ENCODE results near the gene TRIP10.
"Not testable (repeated sequence)": the region's sequence is repeated elsewhere in the genome, so short reads cannot be mapped to it uniquely, and the experiment has no call there.

Gene TRIP10

DNA sequence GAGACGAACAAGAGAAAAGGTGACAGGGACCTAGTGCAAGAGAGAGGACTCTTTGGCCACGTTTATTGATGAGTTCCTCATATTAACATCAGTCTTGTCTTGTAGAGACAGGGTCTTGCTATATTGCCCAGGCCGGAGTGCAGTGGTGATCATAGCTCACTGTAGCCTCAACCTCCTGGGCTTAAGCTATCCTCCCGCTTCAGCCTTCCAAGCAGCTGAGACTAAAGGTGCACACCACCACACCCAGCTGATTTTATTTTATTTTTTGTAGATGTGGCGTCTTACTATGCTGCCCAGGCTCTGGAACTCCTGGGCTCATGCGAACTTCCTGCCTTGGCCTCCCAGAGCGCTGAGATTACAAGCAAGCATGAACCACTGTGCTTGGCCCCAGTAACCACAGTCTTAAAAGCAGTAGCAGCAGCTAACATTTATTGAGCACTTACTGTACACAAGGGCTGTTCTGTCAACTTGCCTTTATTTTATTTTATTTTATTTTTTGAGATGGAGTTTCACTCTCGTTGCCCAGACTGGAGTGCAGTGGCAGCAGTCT is 28.8 kb downstream of the TRIP10 start:
- DNase-seq (ENCODE audit: low spot score) = no peak

DNA sequence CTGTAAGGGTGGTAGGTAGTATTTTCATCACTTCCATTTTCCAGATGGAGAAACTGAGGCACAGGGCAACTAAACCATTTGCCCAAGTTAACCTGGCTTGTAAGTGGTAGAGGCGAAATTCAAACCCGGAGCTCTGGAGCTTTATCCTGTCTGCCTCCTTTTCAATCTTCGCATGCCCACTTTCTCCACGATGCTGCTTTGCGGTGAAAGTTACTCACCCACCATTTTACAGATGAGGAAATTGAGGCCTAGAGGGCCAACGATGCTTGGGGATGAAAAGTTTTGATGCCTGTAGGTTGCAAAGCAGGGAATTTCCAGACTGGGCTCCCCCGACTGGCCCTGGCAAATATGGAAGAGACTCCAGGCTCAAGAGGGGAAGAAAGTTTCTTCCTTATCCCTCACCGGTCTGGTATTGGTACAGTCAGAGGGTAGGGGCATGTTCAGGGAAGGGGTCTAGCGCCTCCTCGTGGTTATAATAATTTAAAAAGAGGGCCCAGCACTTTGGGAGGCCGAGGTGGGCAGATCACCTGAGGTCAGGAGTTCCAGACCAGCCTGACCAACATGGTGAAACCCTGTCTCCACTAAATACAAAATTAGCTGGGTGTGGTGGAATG is 29.6 kb downstream of the TRIP10 start:
- DNase-seq (ENCODE audit: low spot score) = no peak

DNA sequence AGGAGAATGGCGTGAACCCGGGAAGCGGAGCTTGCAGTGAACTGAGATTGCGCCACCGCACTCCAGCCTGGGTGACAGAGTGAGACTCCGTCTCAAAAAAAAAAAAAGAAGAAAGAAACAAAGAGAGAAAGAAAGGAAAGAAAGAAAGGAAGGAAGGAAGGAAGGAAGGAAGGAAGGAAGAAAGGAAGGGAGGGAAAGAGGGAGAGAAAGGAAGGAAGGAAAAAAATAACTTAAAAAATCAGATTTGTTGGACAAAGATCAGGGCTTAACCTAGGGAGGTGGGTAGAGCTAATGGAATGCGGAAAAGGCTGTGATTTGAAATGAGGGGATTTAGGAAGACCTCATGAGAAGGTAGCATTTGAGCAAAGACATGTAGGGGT is 32.2 kb downstream of the TRIP10 start:
- DNase-seq (ENCODE audit: low spot score) = not testable (repeated sequence)

DNA sequence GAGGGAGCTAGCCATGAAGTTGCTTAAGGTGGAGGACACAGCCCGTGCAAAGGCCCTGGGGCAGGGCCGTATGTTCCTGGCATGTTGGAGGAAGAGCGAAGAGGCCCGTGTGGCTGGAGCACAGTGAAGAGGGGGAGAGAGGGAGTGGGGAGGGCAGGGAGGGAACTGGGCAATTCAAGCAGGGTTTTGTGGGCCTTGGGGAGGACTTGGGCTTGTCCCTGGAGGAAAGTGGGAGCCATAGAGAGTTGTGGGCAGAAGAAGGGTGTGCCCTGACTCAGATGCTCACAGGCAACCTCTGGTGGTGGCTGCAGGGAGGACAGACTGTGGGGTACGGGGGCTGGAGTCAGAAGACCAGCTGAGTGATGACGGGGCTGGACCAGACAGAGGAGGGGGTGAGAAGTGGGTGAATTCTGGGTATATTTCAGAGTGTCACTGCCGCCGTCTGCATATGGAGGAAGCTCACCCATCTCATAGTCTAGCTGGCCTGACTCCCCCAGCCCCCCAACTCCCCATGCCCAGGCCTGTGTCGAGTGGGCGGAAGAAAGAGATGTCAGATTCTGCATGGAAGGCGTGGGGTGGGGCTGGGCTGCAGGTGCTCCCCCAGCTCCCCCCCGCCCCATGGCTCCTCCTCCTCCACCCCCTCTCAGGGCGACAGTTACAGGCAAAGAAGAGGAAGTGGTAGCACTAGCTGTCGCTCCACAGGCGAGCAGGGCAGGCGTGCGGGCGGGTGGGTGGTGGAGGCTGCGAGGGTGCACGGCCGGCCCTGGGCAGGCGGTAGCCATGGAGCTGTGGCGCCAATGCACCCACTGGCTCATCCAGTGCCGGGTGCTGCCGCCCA is 32.8 kb downstream of the TRIP10 start, which contains the start of gene VAV1:
TSS of gene VAV1 (plus strand) at position 681 of the 838 bp plus-strand sequence. CDS start at position 781, 100 bp downstream.
- DNase-seq (ENCODE audit: low spot score) = no peak

DNA sequence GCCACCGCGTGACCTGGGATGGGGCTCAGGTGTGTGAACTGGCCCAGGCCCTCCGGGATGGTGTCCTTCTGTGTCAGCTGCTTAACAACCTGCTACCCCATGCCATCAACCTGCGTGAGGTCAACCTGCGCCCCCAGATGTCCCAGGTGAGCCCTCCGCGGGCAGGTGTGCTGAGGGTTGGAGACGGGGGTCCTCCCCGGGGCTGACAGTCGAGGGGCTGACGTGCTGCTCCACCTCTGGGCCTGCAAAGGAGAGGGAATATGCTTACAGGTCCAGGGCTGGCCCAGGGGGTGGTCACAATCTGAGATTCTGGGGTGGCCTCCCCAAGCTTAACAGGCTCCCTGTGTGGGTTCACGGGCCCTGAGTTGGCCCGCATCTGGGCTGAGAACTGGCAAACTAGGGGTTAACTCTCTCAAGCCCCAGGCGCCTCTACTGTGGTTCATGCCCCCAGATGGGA is 33.4 kb downstream of the TRIP10 start:
- no peak for DNase-seq (ENCODE audit: low spot score)

DNA sequence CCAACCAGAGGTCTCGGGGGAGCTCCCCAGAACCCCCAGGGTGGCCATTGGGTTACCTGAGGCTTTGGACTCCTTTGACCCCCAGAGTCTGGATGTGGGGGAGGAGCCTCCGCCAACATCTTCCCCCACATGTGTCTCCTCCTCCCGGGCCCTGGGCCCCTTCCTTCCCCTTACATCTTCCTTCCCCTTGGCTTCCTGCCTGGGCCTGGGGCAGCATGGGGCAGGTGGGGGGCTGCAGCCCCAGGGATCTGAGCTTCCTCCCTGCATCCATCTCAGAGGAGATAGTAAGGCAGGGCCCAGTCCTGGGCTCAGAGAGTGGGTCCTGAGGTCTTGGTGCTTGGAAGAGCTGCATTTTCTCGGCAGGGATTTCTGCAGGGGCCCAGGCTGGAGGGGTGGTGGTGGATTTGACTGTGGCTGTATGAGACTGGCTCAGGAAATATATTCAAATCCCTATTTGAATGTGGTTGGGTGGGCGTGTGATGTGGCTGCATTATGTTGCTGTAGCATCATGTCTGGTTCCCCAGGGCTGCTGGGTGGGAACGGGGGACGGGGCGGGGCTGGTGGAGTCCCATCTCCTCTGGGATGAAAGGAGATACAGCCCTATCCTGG is 33.9 kb downstream of the TRIP10 start:
- no peak for DNase-seq (ENCODE audit: low spot score)

DNA sequence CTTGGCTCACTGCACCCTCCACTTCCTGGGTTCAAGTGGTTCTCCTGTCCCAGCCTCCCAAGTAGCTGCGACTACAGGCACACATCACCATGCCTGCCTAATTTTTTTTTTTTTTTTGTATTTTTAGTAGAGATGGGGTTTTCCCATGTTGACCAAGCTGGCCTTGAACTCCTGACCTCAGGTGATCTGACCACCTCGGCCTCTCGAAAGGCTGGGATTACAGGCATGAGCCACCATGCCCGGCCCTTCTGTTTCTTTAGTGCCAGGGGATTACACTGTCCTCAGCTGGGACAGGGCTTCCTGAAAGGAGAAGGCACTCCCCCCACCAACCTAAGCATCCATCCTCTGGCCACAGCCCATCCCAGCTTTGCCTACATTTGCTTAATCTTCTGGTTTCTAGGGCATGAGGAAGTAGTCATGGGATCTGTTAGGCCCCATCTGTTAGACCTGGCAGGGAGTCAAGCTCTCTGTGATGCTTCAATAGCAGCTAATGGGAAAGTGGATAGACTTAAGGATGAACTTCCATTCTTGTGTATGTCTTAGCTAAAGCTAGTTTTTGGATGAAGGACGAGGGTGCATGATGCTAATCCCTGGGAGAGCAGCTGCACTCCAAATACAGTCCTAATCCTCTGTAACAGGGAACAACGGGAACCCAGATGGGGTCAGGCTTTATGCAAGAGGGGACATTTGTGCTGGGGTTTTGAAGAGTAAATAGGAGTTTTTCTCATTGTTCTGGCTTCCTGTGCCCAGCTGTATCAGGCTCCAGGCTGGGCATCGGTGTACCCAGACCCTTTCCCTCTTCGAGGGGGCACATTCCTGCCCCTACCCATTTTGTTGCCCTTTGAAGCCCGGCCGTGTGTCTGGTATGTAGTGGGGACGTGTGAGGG is 35.6 kb downstream of the TRIP10 start:
- no peak for DNase-seq (ENCODE audit: low spot score)

DNA sequence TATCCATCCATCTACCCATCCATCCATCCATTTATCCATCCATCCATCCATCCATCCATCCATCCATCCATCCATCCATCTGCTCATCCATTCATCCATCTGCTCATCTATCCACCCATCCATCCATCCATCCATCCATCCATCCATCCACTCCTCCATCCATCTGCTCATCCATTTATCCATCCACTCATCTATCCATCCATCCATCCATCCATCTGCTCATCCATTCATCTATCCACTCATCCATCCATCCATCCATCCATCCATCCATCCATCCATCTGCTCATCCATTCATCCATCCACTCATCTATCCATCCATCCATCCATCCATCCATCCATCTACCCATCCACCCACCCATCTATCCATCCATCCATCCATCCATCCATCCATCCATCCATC is 36.6 kb downstream of the TRIP10 start:
- not testable (repeated sequence) for DNase-seq (ENCODE audit: low spot score)

DNA sequence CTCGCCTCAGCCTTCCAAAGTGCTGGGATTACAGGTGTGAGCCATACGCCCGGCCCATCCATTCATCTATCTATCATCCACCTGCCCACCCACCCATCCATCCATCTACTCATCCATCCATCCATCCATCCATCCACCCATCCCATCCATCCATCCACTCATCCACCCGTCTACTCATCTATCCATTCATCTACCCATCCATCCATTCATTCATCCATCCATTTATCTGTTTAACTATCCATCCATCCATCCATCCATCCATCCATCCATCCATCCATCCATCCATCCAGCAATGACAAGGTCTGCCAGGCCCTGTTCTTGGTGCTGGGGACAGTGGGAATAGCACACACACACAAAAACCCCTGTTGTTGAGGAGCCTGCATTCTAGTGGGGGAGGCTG is 37.5 kb downstream of the TRIP10 start:
- DNase-seq (ENCODE audit: low spot score) = no peak

DNA sequence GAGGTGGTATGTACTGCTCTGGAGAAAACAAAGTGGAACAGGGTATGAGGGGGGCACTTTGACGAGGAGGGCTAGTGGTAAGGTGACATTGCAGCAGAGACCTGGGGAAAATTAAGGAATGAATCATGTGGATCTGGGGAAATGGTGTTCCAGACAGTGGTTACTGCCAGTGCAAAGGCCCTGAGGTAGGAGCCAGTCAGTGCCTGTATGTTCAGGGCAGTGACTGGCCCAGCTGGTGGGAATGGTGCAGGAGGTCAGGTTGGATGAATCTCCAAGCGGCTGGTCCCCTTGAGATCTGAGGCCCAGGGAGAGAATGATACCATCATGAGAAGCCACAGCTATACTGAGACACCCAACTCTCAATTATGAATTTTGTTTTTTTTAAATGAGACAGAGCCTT is 38.0 kb downstream of the TRIP10 start:
- DNase-seq (ENCODE audit: low spot score) = no peak

DNA sequence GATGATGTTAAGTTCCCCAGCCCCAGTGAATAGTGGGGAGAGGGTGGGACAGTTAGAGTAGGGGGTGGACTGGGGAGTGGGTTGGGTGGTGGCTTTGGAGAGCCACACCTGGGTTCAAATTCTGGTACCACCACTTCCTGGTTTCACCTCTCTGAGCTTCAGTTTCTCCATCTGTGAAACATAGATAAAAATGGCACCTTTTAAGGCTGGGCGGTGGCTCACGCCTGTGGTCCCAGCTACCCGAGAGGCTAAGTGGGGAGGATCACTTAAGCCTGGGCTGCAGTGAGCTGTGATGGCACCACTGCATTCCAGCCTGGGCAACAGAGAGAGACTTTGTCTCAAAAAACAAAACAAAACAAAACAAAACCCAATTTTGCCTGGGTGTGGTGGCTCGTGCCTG is 38.9 kb downstream of the TRIP10 start:
- DNase-seq (ENCODE audit: low spot score) = no peak

DNA sequence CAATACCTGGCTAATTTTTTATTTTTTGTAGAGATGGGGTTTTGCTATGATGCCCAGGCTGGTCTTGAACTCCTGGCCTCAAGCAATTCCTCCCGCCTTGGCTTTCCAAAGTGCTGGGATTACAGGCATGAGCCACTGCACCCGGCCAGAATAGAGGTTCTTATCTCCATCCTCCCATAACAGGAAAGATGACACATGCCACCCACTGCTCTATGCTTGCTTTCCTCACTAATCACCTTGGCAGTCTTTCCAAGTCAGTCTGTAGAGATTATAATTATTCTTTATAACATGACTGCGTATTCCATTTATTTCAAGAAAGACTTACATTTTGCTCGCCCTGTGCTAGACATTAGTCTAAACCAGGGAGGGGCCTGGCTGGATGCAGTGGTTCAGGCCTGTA is 39.7 kb downstream of the TRIP10 start:
- DNase-seq (ENCODE audit: low spot score) = no peak

DNA sequence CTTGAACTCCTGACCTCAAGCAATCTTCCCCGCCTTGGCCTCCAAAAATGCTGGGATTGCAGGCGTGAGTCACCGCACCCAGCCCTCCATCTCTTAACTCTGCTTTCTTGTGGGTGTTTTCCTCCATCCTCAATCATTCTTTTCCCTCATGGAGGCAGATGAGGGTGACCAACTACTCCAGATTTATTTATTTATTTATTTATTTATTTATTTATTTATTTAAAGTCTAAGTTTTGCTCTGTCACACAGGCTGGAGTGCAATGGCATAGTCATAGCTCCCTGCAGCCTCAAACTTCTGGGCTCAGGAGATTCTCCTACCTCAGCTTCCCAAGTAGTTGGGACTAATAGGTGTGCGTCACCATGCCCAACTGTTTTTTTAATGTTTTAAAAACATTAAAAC is 47.9 kb downstream of the TRIP10 start:
- DNase-seq (ENCODE audit: low spot score) = no peak

DNA sequence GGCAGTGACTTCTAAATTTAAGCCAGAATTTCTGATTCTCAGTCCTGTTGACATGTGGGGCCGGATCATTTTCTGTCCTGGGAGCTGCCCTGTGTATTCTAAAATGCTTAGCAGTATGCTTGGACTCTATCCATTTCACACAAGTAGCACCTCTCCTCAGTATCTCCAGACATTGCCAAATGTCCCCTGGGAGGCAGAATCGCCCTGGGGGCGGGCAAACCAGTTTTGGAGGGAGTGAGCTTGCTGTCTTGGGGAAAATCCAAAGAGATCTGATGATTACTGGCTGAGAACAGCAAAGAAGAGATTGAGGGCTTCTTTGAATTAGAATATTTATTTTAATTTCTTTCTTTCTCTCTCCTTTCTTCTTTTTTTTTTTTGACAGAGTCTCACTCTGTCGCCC is 49.4 kb downstream of the TRIP10 start:
- DNase-seq (ENCODE audit: low spot score) = no peak

DNA sequence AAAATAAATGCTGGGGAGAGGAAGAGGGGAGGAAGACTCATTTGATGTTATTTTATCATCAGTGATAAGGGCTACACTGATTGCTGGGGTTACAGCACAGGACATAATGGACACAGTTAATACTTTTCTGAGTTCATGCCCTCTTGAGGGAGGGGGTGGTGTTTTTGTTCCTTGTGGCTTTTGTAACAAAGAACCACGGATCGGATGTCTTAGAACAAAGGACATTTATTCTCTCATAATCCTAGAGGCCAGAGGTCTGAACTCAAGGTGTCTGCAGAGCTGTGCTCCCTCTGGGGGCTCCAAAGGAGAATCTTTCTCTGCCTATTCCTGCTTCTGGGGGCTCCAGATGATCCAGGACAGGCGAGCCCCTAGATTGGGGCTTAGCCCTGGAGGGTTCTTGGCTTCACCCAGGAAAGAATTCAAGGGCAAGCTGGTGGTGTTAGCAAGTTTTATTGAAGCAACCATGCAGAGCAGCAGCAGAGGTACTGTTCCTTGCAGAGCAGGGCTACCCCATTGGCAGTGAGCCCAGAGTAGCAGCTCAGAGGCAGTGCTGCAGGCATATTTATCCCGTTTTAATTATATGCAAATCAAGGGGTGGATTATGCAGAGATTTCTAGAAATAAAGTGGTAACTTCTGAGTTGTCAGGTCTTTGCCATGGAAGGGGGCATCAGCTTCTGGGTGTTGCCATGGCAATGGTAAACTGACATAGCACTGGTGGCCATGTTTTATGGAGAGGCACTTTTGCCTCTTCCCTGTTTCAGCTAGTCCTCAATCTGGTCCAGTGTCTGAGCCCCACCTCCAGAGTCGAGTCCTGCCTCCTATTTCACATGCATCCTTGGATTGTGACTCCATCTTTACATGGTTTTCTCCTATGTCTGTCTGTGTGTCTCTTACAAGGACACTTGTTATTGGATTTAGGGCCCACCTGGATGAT is 51.0 kb downstream of the TRIP10 start:
- DNase-seq (ENCODE audit: low spot score) = no peak

DNA sequence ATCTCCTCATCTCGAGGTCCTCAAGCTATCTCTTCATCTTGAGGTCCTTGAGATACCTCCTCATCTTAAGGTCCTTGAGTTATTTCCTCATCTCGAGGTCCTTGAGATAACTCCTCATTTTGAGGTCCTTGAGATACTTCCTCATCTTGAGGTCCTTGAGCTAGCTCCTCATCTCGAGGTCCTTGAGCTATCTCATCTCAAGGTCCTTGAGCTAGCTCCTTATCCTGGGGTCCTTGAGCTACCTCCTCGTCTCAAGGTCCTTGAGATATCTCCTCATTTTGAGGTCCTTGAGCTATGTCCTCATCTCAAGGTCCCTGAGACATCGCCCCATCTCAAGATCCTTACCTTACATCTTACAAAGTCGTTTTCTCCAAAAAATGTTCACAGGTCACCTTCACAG is 51.8 kb downstream of the TRIP10 start:
- DNase-seq (ENCODE audit: low spot score) = no peak

DNA sequence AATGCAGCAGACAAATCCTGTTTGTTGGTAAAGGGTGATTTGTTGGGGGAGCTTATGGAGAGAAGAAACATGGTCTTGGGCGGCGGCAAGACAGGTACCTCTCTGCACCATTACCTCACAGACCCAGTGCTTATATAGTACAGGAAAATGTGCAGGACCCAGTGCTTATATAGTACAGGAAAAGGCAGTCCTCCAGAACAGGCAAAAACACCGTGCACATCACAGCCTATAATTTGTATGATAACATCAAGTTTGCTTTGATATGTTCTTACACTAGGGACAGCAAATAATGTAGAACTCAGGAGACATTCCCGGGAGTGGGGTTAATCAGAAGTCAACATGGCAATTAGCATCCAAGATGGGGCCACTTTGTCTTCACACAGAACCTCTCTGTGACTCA is 53.9 kb downstream of the TRIP10 start:
- DNase-seq (ENCODE audit: low spot score) = no peak

DNA sequence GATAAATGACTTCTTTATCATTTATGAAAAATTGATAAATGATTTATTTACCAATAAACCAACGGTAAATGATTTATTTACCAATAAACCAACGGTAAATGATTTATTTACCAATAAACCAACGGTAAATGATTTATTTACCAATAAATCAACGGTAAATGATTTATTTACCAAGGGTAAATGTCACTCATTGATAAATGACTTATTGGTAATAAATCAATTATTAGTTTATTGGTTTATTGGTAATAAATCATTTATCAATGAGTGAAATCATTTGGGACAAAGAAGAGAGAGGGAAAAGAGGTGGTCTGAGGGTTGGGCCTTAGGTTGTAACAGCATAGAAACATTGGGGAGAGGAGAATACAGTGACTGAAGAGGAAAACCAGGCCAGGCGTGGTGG is 54.5 kb downstream of the TRIP10 start:
- no peak for DNase-seq (ENCODE audit: low spot score)

DNA sequence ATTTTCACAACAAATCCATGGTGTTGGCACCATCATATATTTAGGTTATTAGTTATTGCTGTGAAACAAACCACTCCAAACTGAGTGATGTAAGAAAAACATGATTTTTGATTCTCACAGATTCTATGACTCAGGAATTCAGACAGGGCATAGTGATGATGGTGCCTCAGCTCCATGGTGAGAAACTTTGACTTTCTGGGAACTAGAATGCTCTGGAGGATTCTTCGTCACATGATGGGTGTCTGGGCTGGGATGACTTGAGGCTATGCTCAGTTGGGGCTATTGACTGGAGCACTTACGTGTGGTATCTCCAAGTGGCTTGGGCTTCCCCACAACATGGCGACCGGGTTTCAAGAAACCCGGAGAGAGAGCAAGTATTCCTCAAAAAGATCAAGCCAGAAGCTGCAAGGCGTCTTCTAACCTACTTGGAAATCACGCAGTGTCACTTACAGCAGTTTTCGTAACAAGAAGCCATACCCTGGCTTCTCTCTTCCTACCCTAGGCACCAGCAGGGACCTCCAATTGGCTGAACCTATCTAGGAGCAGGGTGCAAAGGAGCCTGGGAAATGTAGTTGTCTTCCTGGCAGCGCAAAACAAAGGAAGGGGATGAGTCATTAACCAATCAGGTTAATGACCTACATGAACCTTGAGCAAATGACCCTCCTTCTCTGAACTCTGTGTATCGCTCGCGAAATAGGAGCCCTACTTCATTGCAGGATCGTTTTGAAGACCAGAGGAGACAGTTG is 55.4 kb downstream of the TRIP10 start:
- no peak for DNase-seq (ENCODE audit: low spot score)

DNA sequence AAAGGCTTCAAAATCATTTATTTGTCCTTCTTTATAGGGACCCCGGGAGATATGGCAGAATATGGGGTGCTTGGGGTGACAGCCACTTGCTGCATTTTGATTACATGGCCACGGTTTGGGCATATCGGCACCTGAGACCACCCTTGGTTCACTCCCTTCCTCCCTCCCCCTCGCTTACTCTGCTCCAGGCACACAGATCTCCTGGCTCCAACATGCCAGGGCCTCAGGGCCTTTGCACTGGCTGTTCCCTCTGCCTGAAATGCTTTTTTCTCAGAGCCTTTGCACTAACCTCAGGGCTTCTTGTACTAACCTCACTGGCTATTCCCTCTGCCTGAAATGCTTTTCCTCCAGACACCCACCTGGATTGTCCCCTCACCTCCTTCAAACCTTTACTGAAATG is 56.8 kb downstream of the TRIP10 start:
- no peak for DNase-seq (ENCODE audit: low spot score)
